ENCODE measurements around the gene GYPA. TPM values are rescaled to one million over a fixed set of nuclear protein-coding genes. Genes with fewer than 3 reads are reported as not detected.
"Not testable (repeated sequence)": the region's sequence is repeated elsewhere in the genome, so short reads cannot be mapped to it uniquely, and the experiment has no call there.

Gene GYPA
- polyA plus RNA-seq, 2 of the 4 experiments (the other 2 are of a cell fraction), result not detected

DNA sequence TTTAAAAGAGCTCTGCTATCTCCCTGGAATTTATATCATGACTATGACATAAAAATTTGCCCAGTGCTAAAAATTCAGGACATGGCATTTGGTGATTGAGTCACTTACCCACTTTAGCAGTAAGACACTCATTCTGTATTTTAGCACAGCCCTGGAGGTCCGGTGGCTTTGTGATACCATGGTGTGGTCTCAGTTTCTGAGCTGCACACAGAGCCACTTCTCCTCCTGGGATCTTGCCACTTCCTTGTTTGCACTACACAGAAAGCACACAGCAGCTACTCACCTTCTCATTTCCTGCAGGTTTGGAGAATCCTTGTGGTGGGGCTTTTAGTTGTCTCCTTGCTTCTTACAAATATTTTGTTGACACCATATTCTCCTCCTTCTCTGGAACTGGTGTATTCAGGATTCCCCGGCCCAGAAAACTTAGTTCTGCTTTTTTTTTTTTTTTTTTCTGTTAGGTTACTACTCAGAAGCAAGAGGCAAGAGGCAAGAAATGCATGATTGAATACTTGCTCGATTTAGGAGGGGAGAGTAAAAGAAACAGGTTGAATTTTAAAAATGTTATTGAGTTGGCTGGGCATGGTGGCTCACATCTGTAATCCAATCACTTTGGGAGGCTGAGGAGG lies 80.2 kb downstream of the GYPA start:
- WGBS (ENCODE audit: missing lambda C conversion rate), result 2% methylated on average over 3 of the region's 3 CpGs
- FAIRE-seq; H3K9me3 ChIP-seq; CTCF ChIA-PET; H3K4me2 ChIP-seq; POLR2A ChIA-PET; ATAC-seq; H3K27ac ChIP-seq; H3K4me3 ChIP-seq; H3K4me1 ChIP-seq; DNase-seq (ENCODE audit: low read depth in 1 of 2, low spot score in 1 of 2): not testable (repeated sequence)

Other genes with a start within 250 kb of the GYPA start
- not detected in 2 replicates for gene GYPE, start 235.2 kb downstream of the GYPA start, polyA plus RNA-seq (2011; rRNA removed)
- not detected in 3 replicates for gene GYPE, start 235.2 kb downstream of the GYPA start, polyA plus RNA-seq (2017; fragmentation: RNase III; extraction: RNeasy Plus Mini Kit Qiagen cat#74134 plus additional on column Dnase treatment)
- not detected in 2 replicates for gene GYPB, start 121.3 kb downstream of the GYPA start, polyA plus RNA-seq (2011; rRNA removed)
- not detected in 3 replicates for gene GYPB, start 121.3 kb downstream of the GYPA start, polyA plus RNA-seq (2017; fragmentation: RNase III; extraction: RNeasy Plus Mini Kit Qiagen cat#74134 plus additional on column Dnase treatment)

Measured in A549 (cell line).